Measurements from ENCODE around the gene BMP5. TPM values are rescaled to one million over a fixed set of nuclear protein-coding genes. Genes with fewer than 3 reads are reported as not detected.

The BMP5 gene
- total RNA-seq, 4 donors from 2014 or later: 0.10 TPM; not detected in 3

GRCh38 chr6:55819811-55820210 lies 55.6 kb downstream of the BMP5 start:
- WGBS, 2 donors: 82% methylated on average over 4 of the region's 4 CpGs
- intact Hi-C loops (cut with DNase I; ENCODE audit: low total_unique reads): no loop called here
- H3K4me3 ChIP-seq (ENCODE audit: low read depth, poor library complexity, severe bottlenecking): no peak overlapping the region
- no peak for TF ChIP-seq CTCF (IDR thresholded peaks at IDR 0.05)
- TF ChIP-seq POLR2A (IDR thresholded peaks at IDR 0.05): no peak
- DNase-seq (ENCODE audit: low spot score in 2 of 2): no peak

- TF ChIP-seq POLR2A (IDR thresholded peaks at IDR 0.05) (no peak), CTCF (IDR thresholded peaks at IDR 0.05) (no peak)
- DNase-seq (ENCODE audit: low spot score in 2 of 2): no peak
- intact Hi-C loops (cut with DNase I; ENCODE audit: low total_unique reads): no loop called here
- no peak overlapping the region for H3K4me3 ChIP-seq (ENCODE audit: low read depth, poor library complexity, severe bottlenecking)
- 70 to 71% methylated on average over 2 of the region's 2 CpGs for WGBS, 2 donors
These were observed 56.9 kb downstream of the BMP5 start for GRCh38 chr6:55818482-55818881.

GRCh38 chr6:55812509-55812908 lies 62.9 kb downstream of the BMP5 start:
- no peak overlapping the region for H3K4me3 ChIP-seq (ENCODE audit: low read depth, poor library complexity, severe bottlenecking)
- intact Hi-C loops (cut with DNase I; ENCODE audit: low total_unique reads): no loop called here
- DNase-seq (ENCODE audit: low spot score in 2 of 2): no peak
- WGBS, 2 donors: 63 to 75% methylated on average over 1 of the region's 1 CpG
- TF ChIP-seq POLR2A (IDR thresholded peaks at IDR 0.05): no peak
- no peak for TF ChIP-seq CTCF (IDR thresholded peaks at IDR 0.05)

GRCh38 chr6:55811074-55811473 lies 64.3 kb downstream of the BMP5 start:
- intact Hi-C loops (cut with DNase I; ENCODE audit: low total_unique reads): no loop called here
- DNase-seq (ENCODE audit: low spot score in 2 of 2): no peak
- WGBS, 2 donors: 86 to 87% methylated on average over 3 of the region's 3 CpGs
- no peak for TF ChIP-seq POLR2A (IDR thresholded peaks at IDR 0.05)
- no peak for TF ChIP-seq CTCF (IDR thresholded peaks at IDR 0.05)
- no peak overlapping the region for H3K4me3 ChIP-seq (ENCODE audit: low read depth, poor library complexity, severe bottlenecking)

- WGBS, 2 donors: 93 to 98% methylated on average over 4 of the region's 4 CpGs
- TF ChIP-seq CTCF (IDR thresholded peaks at IDR 0.05) (no peak), POLR2A (IDR thresholded peaks at IDR 0.05) (no peak)
- no peak for DNase-seq (ENCODE audit: low spot score in 2 of 2)
- no peak overlapping the region for H3K4me3 ChIP-seq (ENCODE audit: low read depth, poor library complexity, severe bottlenecking)
- intact Hi-C loops (cut with DNase I; ENCODE audit: low total_unique reads): no loop called here
These were observed 73.1 kb downstream of the BMP5 start for GRCh38 chr6:55802259-55802658.

GRCh38 chr6:55798571-55798970 lies 76.8 kb downstream of the BMP5 start:
- DNase-seq (ENCODE audit: low spot score in 2 of 2): no peak
- H3K4me3 ChIP-seq (ENCODE audit: low read depth, poor library complexity, severe bottlenecking): no peak overlapping the region
- TF ChIP-seq POLR2A (IDR thresholded peaks at IDR 0.05) (no peak), CTCF (IDR thresholded peaks at IDR 0.05) (no peak)
- intact Hi-C loops (cut with DNase I; ENCODE audit: low total_unique reads): no loop called here
